Measurements from ENCODE around the gene DNAI1. TPM values are rescaled to one million over a fixed set of nuclear protein-coding genes. Genes with fewer than 3 reads are reported as not detected.

DNAI1 gene
- total RNA-seq, 2 donors from 2014 or later = 5.6 TPM; not detected in 1

- WGBS = 39% methylated on average over 2 of the region's 2 CpGs
- H3K4me1 ChIP-seq (replicated peaks) = no peaks in the 10 kb centered on the region
- intact Hi-C loops (cut with DNase I) = loop anchor here (10.0 kb wide), 1 partner anchor 157 kb away; no protein-coding TSS in a partner anchor
- no peaks in the 10 kb centered on the region for H3K9me3 ChIP-seq
- H3K27me3 ChIP-seq (replicated peaks; ENCODE audit: insufficient read depth) = no peaks in the 10 kb centered on the region
- no peak overlapping the region for H3K4me3 ChIP-seq
- TF ChIP-seq POLR2A (IDR thresholded peaks at IDR 0.05) (no peak), CTCF (IDR thresholded peaks at IDR 0.05) (no peak), POLR2AphosphoS5 (IDR thresholded peaks at IDR 0.05) (no peak)
- no peak for DNase-seq (ENCODE audit: low spot score)
- H3K36me3 ChIP-seq = no peaks in the 10 kb centered on the region
- H3K27ac ChIP-seq = no peak overlapping the region
Measured at GRCh38 chr9:34492051-34492450, 33.4 kb downstream of the DNAI1 start.

- 31% methylated on average over 8 of the region's 8 CpGs for WGBS
- no peak overlapping the region for H3K4me3 ChIP-seq
- no peak overlapping the region for H3K27ac ChIP-seq
- H3K36me3 ChIP-seq = no peaks in the 10 kb centered on the region
- no peaks in the 10 kb centered on the region for H3K9me3 ChIP-seq
- intact Hi-C loops (cut with DNase I) = loop anchor here (10.0 kb wide), 1 partner anchor 159 kb away; no protein-coding TSS in a partner anchor
- no peaks in the 10 kb centered on the region for H3K27me3 ChIP-seq (replicated peaks; ENCODE audit: insufficient read depth)
- DNase-seq (ENCODE audit: low spot score) = no peak
- no peaks in the 10 kb centered on the region for H3K4me1 ChIP-seq (replicated peaks)
- TF ChIP-seq POLR2AphosphoS5 (IDR thresholded peaks at IDR 0.05) (no peak), POLR2A (IDR thresholded peaks at IDR 0.05) (no peak), CTCF (IDR thresholded peaks at IDR 0.05) (no peak)
Measured at GRCh38 chr9:34493972-34494535, 35.4 kb downstream of the DNAI1 start.

- DNase-seq (ENCODE audit: low spot score) = no peak
- no peaks in the 10 kb centered on the region for H3K9me3 ChIP-seq
- H3K27ac ChIP-seq = no peak overlapping the region
- intact Hi-C loops (cut with DNase I) = loop anchor here (10.0 kb wide), 1 partner anchor 161 kb away; no protein-coding TSS in a partner anchor
- TF ChIP-seq POLR2AphosphoS5 (IDR thresholded peaks at IDR 0.05) (no peak), CTCF (IDR thresholded peaks at IDR 0.05) (no peak), POLR2A (IDR thresholded peaks at IDR 0.05) (no peak)
- WGBS = 85% methylated on average over 6 of the region's 6 CpGs
- H3K4me1 ChIP-seq (replicated peaks) = peaks cover 2% of the 10 kb centered on the region
- no peaks in the 10 kb centered on the region for H3K27me3 ChIP-seq (replicated peaks; ENCODE audit: insufficient read depth)
- H3K36me3 ChIP-seq = no peaks in the 10 kb centered on the region
- H3K4me3 ChIP-seq = no peak overlapping the region
Measured at GRCh38 chr9:34496149-34496712, 37.6 kb downstream of the DNAI1 start.

- H3K27me3 ChIP-seq (replicated peaks; ENCODE audit: insufficient read depth) = no peaks in the 10 kb centered on the region
- no peaks in the 10 kb centered on the region for H3K36me3 ChIP-seq
- H3K27ac ChIP-seq = no peak overlapping the region
- TF ChIP-seq CTCF (IDR thresholded peaks at IDR 0.05) (no peak), POLR2A (IDR thresholded peaks at IDR 0.05) (no peak), POLR2AphosphoS5 (IDR thresholded peaks at IDR 0.05) (no peak)
- no peak overlapping the region for H3K4me3 ChIP-seq
- 42% methylated on average over 3 of the region's 3 CpGs for WGBS
- intact Hi-C loops (cut with DNase I) = loop anchor here (10.0 kb wide), 1 partner anchor 164 kb away; no protein-coding TSS in a partner anchor
- no peak for DNase-seq (ENCODE audit: low spot score)
- no peaks in the 10 kb centered on the region for H3K9me3 ChIP-seq
- peaks cover 20% of the 10 kb centered on the region for H3K4me1 ChIP-seq (replicated peaks)
Measured at GRCh38 chr9:34498553-34498952, 39.9 kb downstream of the DNAI1 start.

GRCh38 chr9:34499076-34499475, 40.5 kb downstream of the DNAI1 start:
- WGBS = 86% methylated on average over 2 of the region's 2 CpGs
- no peaks in the 10 kb centered on the region for H3K9me3 ChIP-seq
- H3K4me3 ChIP-seq = no peak overlapping the region
- intact Hi-C loops (cut with DNase I) = loop anchor here (10.0 kb wide), 1 partner anchor 164 kb away; no protein-coding TSS in a partner anchor
- no peak for TF ChIP-seq CTCF (IDR thresholded peaks at IDR 0.05)
- TF ChIP-seq POLR2A (IDR thresholded peaks at IDR 0.05) = no peak
- no peak for TF ChIP-seq POLR2AphosphoS5 (IDR thresholded peaks at IDR 0.05)
- H3K4me1 ChIP-seq (replicated peaks) = peaks cover 20% of the 10 kb centered on the region
- no peak overlapping the region for H3K27ac ChIP-seq
- DNase-seq (ENCODE audit: low spot score) = no peak
- H3K27me3 ChIP-seq (replicated peaks; ENCODE audit: insufficient read depth) = no peaks in the 10 kb centered on the region
- no peaks in the 10 kb centered on the region for H3K36me3 ChIP-seq

All from prostate gland (tissue), 2 donors.